Stimulated activated CD4-positive, alpha-beta T cell treated with anti-CD3 and anti-CD28 coated beads, TNF-alpha, amount 100 ng/mL, for 1 hour (primary cell): Measurements from ENCODE around the gene L1CAM.

ENCODE experiments used
- DNase-seq, 3 donors: peaks; one replicate each; pipeline ENCODE4 v3.0.0-alpha.2; 2020; ENCODE audit warnings: low read depth in 3 of 3, low spot score in 1 of 3

L1CAM gene

GRCh38 chrX:153865685-153866084 lies 20.3 kb downstream of the L1CAM start:
- no peak for DNase-seq

DNA sequence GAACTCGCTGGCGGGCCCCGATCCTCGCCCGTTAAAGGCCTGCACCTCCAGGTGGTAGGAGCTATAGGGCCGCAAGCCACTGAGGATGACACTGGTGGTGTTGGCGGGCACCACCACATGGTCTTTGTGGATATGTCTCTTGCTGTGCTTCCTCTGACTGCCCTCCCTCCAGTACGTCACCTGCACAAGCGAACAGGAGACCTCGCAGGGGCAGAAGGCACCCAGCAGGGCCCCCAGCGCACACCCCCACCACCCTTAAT lies 20.7 kb downstream of the L1CAM start:
- no peak for DNase-seq

GRCh38 chrX:153864561-153865320 lies 21.2 kb downstream of the L1CAM start:
- no peak for DNase-seq

GRCh38 chrX:153864101-153864500 lies 21.9 kb downstream of the L1CAM start:
- DNase-seq = no peak

DNA sequence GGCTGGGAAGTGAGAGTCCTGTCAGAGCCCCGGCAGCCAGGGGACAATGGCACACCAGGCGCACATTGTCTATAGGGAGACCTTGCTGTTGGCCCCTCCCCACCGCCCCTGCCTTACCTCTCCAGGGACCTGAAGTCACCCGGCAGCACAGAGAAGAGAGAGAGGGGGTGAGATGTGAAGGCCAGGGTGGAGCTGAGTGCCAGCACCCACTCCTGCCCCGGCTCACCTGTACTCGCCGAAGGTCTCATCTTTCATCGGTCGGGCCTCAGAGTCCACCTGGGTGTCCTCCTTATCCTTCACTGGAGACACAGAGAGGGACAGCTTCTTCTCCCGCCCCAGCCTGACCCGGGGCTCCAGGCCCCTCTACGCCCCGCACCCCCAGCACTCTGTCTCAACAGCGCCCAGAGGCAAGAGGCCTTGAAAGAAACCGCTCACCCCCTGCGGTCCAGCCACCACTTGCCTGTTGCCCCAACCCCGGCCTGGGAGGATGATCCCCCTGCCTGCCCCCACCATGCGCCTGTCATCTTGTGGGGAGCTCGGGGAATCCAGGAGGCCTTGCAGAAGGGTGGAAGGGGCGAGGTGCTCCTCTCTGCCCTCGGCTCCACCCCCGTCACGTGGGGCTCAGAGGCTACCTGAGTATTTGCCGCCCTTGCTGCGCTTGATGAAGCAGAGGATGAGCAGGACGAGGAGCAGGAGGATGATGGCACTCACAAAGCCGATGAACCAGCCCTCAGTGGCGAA lies 22.6 kb downstream of the L1CAM start:
- DNase-seq = no peak

GRCh38 chrX:153862369-153863250 lies 23.4 kb downstream of the L1CAM start:
- DNase-seq = no peak

DNA sequence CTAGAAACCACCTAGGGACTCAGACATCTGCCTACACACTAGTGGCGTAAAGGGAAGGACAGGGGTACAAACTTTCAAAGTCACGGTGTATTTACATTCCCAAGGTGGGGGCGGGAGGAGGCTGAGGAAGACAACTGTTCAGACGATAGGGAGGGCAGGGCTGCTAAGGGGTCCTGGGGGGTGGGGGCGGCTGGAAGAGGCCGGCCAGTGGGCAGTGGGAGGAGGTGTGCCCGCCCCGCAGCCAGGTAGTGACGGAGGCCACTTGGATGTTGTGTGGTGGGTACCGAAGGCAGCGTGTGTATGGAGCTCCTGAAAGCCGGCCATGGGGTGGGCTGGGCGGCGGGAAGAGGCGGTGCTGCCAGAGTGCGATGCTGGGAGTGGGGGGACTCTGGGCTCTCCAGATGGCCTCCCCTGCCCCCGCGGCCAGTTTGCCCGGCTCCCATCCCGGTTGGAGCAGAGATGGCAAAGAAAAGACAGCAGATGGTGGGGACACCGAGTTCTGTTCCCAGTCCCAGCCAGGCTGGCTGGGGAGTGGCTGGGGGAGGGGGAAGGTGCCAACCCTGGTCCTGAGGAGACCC lies 24.2 kb downstream of the L1CAM start:
- no peak for DNase-seq

GRCh38 chrX:153861151-153861550 lies 24.8 kb downstream of the L1CAM start:
- DNase-seq = no peak

GRCh38 chrX:153857348-153857903 lies 28.5 kb downstream of the L1CAM start:
- DNase-seq = no peak

- DNase-seq = no peak
Observed at GRCh38 chrX:153854702-153855101, 31.3 kb downstream of the L1CAM start.

GRCh38 chrX:153853902-153854267 lies 32.1 kb downstream of the L1CAM start:
- DNase-seq = no peak

DNA sequence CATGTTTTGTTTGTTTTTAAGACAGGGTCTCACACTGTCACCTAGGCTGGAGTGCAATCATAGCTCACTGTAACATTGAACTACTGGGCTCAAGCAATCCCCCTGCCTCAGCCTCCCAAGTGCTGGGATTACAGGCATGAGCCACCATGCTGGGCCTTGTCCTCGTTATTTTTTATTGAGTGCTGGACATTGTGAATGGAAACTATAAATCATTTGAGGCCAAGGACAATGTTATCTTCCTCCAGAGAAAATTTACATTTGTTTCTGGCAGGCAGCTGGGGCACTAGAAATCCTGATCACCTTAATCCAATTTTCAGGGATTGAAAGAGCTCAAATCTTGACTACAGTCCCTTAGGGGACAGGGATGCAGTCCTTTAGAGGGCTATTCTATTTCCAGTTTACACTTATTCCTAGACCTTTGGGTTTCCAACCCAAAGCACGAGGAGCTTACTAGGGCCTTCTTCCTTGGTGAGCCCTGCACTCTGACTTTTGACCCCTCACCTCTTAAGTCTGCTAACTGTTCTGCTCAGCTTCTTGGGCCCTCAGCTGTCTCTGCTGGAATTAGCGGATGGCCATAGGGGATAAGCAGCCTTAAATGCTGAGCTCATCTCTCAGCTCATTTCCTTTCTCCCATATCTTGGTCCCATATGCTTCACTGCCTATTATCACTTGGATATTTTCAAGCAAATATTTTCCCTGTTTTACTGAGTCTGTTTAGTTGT lies 32.6 kb downstream of the L1CAM start:
- DNase-seq = no peak

GRCh38 chrX:153851981-153852380 lies 34.0 kb downstream of the L1CAM start:
- no peak for DNase-seq

DNA sequence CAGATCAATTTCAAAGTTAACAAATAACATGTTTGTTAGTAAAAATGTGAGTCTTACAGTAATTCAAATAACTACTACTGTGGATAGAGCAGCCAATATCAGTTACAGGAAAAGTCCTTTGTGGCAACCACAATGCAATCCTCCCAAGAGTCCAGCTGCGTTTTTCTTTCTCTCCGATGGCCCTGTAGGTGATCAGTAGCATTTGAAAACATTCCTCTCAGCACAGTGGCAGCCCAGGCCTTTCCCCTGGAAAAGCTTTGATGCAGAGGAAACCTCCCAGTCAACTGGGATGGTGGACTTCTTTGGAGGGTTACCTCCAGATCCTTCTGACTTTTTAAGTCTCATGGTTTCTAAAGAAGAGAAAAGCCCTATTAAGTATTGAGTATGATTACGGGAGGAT lies 37.6 kb downstream of the L1CAM start:
- no peak for DNase-seq

- DNase-seq = no peak
Observed at GRCh38 chrX:153845842-153846241, 40.1 kb downstream of the L1CAM start.

- no peak for DNase-seq
Observed at GRCh38 chrX:153845195-153845594, 40.8 kb downstream of the L1CAM start.

GRCh38 chrX:153844509-153845082 lies 41.4 kb downstream of the L1CAM start:
- no peak for DNase-seq

DNA sequence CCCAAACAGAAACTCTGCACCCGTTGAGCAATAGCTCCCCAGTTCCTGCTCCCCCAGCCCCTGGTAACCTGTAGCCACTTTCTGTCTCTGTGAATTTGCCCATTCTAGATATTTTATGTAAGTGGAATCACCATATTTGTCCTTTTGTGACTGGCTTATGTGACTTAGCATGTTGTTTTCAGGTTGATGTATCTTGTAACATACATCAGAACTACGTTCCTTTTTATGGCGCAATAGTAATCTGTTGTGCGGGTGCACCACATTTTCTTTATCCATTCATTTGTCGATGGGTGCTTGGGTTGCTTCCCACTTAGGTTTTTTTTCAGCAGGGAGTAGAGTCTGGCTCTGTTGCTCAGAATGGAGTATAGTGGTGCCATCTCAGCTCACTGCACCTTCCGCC lies 49.1 kb downstream of the L1CAM start:
- no peak for DNase-seq

DNA sequence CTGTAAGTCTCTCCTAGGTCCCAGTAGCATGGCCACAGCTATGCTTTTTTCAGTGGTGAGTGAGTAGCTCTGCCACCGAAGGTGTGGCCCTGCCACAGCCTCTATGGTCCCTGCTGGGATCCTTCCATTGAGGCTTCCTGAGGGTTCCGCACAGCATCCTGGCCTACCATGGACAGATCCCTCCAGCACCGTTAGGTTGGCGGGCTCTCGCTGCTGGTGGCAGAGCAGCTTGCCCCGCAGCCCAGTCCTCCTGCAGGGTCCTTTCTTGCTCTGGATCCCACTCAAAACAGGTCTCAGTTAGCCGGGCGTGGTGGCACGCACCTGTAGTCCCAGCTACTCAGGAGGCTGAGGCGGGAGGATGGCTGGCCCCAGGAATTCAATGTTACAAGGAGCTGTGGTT lies 53.2 kb downstream of the L1CAM start:
- no peak for DNase-seq

- no peak for DNase-seq
Observed at GRCh38 chrX:153831429-153832150, 54.4 kb downstream of the L1CAM start.
